Activated CD8-positive, alpha-beta memory T cell treated with anti-CD3 and anti-CD28 coated beads for 4 hours (primary cell): ENCODE data around the gene A2ML1.
A peak's percentile ranks its signal among the peaks of the same experiment; 100 is the strongest.
"Not testable (repeated sequence)": the region's sequence is repeated elsewhere in the genome, so short reads cannot be mapped to it uniquely, and the experiment has no call there.

ENCODE experiments used
- DNase-seq, 2 donors: peaks; one replicate each; pipeline ENCODE4 v3.0.0-alpha.2; 2020; ENCODE audit warnings: low read depth in 2 of 2

Gene A2ML1

GRCh38 chr12:8852119-8852518 is 29.7 kb downstream of the A2ML1 start:
- no peak for DNase-seq

- DNase-seq = no peak
These were observed 33.5 kb downstream of the A2ML1 start for GRCh38 chr12:8855891-8856290.

GRCh38 chr12:8859448-8859847 is 37.0 kb downstream of the A2ML1 start:
- DNase-seq = not testable (repeated sequence)

- DNase-seq = no peak
These were observed 37.9 kb downstream of the A2ML1 start for GRCh38 chr12:8860165-8860961.

- no peak for DNase-seq
These were observed 44.0 kb downstream of the A2ML1 start for GRCh38 chr12:8866429-8866828.

GRCh38 chr12:8867009-8867408 is 44.6 kb downstream of the A2ML1 start:
- DNase-seq = no peak

- no peak for DNase-seq
These were observed 45.4 kb downstream of the A2ML1 start for GRCh38 chr12:8867786-8868185.

GRCh38 chr12:8870586-8870985 is 48.2 kb downstream of the A2ML1 start:
- DNase-seq = no peak

GRCh38 chr12:8871068-8871467 is 48.6 kb downstream of the A2ML1 start:
- DNase-seq = no peak

GRCh38 chr12:8876887-8877286 is 54.5 kb downstream of the A2ML1 start:
- DNase-seq = no peak

- no peak for DNase-seq
These were observed 64.3 kb downstream of the A2ML1 start for GRCh38 chr12:8886502-8887284.

GRCh38 chr12:8887285-8887715 is 64.9 kb downstream of the A2ML1 start:
- DNase-seq = no peak

GRCh38 chr12:8890313-8891085 is 68.1 kb downstream of the A2ML1 start:
- peak; percentile 21 to 36 for DNase-seq

- no peak for DNase-seq
These were observed 69.6 kb downstream of the A2ML1 start for GRCh38 chr12:8891976-8892375.

- DNase-seq = no peak
These were observed 72.0 kb downstream of the A2ML1 start for GRCh38 chr12:8894378-8894777.

- no peak for DNase-seq
These were observed 72.6 kb downstream of the A2ML1 start for GRCh38 chr12:8894986-8895385.

GRCh38 chr12:8897081-8897480 is 74.7 kb downstream of the A2ML1 start:
- DNase-seq = no peak

- DNase-seq = no peak
These were observed 77.4 kb downstream of the A2ML1 start for GRCh38 chr12:8899830-8900229.

GRCh38 chr12:8902703-8903102 is 80.3 kb downstream of the A2ML1 start:
- not testable (repeated sequence) for DNase-seq

- no peak for DNase-seq
These were observed 81.2 kb downstream of the A2ML1 start for GRCh38 chr12:8903646-8904045.

GRCh38 chr12:8904665-8905064 is 82.2 kb downstream of the A2ML1 start:
- no peak for DNase-seq

- DNase-seq = no peak
These were observed 83.1 kb downstream of the A2ML1 start for GRCh38 chr12:8905546-8905945.
